ENCODE measurements around the gene MRTFB.

Gene MRTFB

DNA sequence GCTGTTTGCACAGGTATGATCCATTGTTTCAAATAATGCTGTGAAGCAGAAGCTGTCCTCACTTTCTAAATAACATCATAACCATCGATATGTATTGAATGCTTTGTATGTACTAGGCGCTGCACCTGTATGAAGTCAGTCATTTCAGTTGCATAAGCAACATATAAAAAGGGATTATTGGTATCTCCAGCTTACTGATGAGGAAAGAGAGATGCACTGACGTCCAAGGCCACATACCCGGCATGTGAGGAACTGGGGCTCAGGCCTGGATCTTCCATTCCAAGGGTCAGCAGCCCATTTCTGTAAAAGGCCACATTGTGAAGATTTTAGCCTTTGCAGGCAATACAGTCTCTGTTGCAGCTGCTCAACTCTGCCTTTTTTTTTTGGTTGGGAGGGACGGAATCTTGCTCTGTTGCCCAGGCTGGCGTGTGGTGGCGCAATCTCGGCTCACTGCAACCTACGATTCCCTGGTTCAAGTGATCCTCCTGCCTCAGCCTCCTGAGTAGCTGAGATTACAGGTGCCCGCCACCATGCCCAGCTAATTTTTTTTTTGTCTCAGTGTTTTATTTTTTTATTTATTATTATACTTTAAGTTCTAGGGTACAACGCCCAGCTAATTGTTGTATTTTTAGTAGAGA, 244.7 kb downstream of the MRTFB start:
- DNase-seq, result no peak
